ENCODE results near the gene WDR90. TPM values are rescaled to one million over a fixed set of nuclear protein-coding genes. Genes with fewer than 3 reads are reported as not detected.
A peak's percentile ranks its signal among the peaks of the same experiment; 100 is the strongest.

WDR90 gene
- total RNA-seq, 1 experiment from 2014 or later: 118 TPM

DNA sequence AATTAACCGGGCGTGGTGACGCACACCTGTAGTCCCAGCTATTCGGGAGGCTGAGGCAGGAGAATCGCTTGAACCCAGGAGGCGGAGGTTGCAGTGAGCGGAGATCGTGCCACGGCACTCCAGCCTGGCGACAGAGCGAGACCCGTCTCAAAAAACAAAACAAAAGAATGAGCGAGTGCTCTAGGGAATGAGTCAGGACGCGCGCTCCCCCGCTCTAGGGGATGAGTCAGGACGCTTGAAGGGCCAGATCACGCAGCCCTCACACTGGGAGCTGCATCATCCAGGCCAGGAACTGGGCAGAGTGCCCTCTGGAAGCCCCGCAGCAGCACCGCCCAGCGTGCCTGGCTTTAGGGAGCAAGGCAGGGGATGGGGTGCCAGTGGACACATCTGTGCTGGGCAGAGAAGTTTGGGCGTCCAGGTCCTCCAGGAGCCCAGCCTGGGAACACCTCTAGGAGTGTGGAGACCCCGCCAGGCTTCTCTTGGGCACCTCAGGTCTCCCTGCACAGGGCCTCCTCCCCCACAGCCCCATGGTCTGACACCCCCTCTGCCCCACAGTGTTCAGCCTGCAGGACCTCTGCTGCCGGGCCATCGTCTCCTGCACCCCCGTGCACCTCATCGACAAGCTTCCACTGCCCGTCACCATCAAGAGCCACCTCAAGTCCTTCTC is 22.2 kb upstream of the WDR90 start:
- Histone ChIP-seq H3K27ac (peak overlapping the region; percentile 76), H2AFZ (no peak overlapping the region), H3K79me2 (ENCODE audit: low read depth) (no peaks in the 10 kb centered on the region), H3K9me2 (ENCODE audit: insufficient read depth) (no peaks in the 10 kb centered on the region), H3K36me3 (ENCODE audit: low read depth) (no peaks in the 10 kb centered on the region), H3K4me3 (no peak overlapping the region), H3K4me1 (replicated peaks; ENCODE audit: insufficient read depth) (peaks cover 24% of the 10 kb centered on the region), H3F3A (ENCODE audit: insufficient read depth, low read depth) (peaks cover 41% of the 10 kb centered on the region; the same call in 1 of the 2 replicates), H4K20me1 (ENCODE audit: insufficient read depth) (0 out of 2 replicates have a peak, but pooled peaks cover 12% of the 10 kb centered on the region), H3K27me3 (ENCODE audit: insufficient read depth, low read depth) (no peaks in the 10 kb centered on the region), H3K9me3 (ENCODE audit: insufficient read depth, low read depth) (no peaks in the 10 kb centered on the region), H3K4me2 (peak overlapping the region; percentile 60)
- intact Hi-C loops (cut with micrococcal nuclease; ENCODE audit: unreplicated experiment): loop anchor here (1.0 to 5.0 kb wide), 2 partner anchors 34 to 40 kb away; partner anchors contain the start of gene RHOT2
- ChIA-PET CTCF (interaction anchor here (0.5 kb wide), 1 partner anchor 224 kb away, joined by 3 read pairs; no protein-coding TSS in a partner anchor), POLR2A (ENCODE audit: unreplicated experiment) (interaction anchor here (0.5 to 0.6 kb wide), 3 partner anchors 16 to 1266 kb away, joined by 3 to 4 read pairs (median 3); partner anchors contain the start of gene AXIN1)
- TF ChIP-seq EZH2 (IDR thresholded peaks at IDR 0.05; ENCODE audit: low read depth): no peak
- TF ChIP-seq, protein P1, sequence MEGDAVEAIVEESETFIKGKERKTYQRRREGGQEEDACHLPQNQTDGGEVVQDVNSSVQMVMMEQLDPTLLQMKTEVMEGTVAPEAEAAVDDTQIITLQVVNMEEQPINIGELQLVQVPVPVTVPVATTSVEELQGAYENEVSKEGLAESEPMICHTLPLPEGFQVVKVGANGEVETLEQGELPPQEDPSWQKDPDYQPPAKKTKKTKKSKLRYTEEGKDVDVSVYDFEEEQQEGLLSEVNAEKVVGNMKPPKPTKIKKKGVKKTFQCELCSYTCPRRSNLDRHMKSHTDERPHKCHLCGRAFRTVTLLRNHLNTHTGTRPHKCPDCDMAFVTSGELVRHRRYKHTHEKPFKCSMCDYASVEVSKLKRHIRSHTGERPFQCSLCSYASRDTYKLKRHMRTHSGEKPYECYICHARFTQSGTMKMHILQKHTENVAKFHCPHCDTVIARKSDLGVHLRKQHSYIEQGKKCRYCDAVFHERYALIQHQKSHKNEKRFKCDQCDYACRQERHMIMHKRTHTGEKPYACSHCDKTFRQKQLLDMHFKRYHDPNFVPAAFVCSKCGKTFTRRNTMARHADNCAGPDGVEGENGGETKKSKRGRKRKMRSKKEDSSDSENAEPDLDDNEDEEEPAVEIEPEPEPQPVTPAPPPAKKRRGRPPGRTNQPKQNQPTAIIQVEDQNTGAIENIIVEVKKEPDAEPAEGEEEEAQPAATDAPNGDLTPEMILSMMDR (conservative IDR thresholded peaks at IDR 0.05): no peak
- peak; percentile 87 to 94 for DNase-seq
- BruUV-seq (replicated peaks): no TSS peak

DNA sequence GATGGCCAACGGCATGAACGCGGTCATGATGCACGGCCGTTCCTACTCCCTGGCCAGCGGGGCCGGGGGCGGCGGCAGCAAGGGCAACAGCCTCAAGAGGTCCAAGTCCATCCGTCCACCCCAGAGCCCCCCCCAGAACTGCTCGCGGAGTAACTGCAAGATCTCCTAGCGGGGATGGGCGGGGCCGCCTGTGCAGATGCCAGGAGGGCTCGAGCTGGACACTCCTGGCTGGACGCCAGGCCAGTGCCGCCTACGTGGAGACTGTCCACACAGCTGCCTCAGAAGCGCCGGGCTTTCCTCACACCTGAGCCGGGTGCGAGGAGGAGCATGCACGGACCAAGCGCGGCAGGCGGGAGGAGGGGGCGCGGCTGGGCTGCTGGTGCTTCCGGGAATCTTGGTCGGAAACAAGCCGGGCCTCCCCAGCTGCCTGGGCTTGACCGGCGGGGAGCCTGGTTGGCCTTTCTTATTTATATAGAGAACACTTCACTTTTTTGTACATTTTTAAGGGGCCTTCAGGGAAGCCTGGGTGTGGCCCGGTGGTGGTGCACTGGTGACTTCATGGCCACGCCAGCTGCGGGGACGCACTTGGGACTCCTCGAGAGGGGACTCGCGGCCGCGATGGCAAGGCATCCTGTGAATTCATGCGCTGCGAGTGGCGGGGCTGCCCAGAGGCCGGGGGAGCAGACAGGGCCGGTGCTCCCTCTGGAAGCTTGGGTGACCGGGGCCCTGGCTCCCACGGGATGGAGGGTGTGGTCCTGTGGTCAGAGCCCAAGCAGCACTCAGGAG is 21.5 kb upstream of the WDR90 start:
- DNase-seq: peak in 1 of 2 experiments; percentile 89
- Histone ChIP-seq H3K36me3 (ENCODE audit: low read depth) (no peaks in the 10 kb centered on the region), H4K20me1 (ENCODE audit: insufficient read depth) (0 out of 2 replicates have a peak, but pooled peaks cover 12% of the 10 kb centered on the region), H3F3A (ENCODE audit: insufficient read depth, low read depth) (peaks cover 40% of the 10 kb centered on the region; the same call in 1 of the 2 replicates), H3K9me3 (ENCODE audit: insufficient read depth, low read depth) (no peaks in the 10 kb centered on the region), H3K79me2 (ENCODE audit: low read depth) (no peaks in the 10 kb centered on the region), H3K27ac (no peak overlapping the region; the same call in 1 of the 2 replicates), H3K4me1 (replicated peaks; ENCODE audit: insufficient read depth) (peaks cover 24% of the 10 kb centered on the region), H3K4me3 (no peak overlapping the region), H3K9me2 (ENCODE audit: insufficient read depth) (no peaks in the 10 kb centered on the region), H2AFZ (no peak overlapping the region), H3K27me3 (ENCODE audit: insufficient read depth, low read depth) (no peaks in the 10 kb centered on the region), H3K4me2 (peak overlapping the region; percentile 60)
- no TSS peak for BruUV-seq (replicated peaks)
- no peak for TF ChIP-seq EZH2 (IDR thresholded peaks at IDR 0.05; ENCODE audit: low read depth)
- TF ChIP-seq, protein P1 (conservative IDR thresholded peaks at IDR 0.05): no peak
- intact Hi-C loops (cut with micrococcal nuclease; ENCODE audit: unreplicated experiment): loop anchor here (1.0 to 5.0 kb wide), 2 partner anchors 34 to 40 kb away; partner anchors contain the start of gene RHOT2
- ChIA-PET CTCF (interaction anchor here (0.5 kb wide), 1 partner anchor 225 kb away, joined by 3 read pairs; no protein-coding TSS in a partner anchor), POLR2A (ENCODE audit: unreplicated experiment) (interaction anchor here (0.5 kb wide), 2 partner anchors 15 to 1265 kb away, joined by 3 to 4 read pairs; no protein-coding TSS in a partner anchor)
